GM13976 (cell line): ENCODE data around the gene PDCD1LG2.

ENCODE experiments used
- DNase-seq: peaks from one replicate; pipeline ENCODE4 v3.0.0; 2012; ENCODE audit warnings: low spot score
- in situ Hi-C: fragments of 300-500 bp; cut with MboI; formaldehyde crosslinking; loops from one replicate; pipeline ENCODE4 v1.12.0; 2022; ENCODE audit warnings: low sequenced_read_pairs, mixed read lengths, inconsistent platforms; ENCODE audit not compliant: unreplicated experiment
- TF ChIP-seq, protein P1 (sequence below): IDR thresholded peaks from 2 replicates; pipeline ENCODE4 v1.5.1; 2012; ENCODE audit warnings: borderline replicate concordance, mild to moderate bottlenecking; ENCODE audit not compliant: insufficient read depth; ENCODE audit errors: extremely low read depth, missing control alignments, control extremely low read depth

Gene PDCD1LG2

DNA sequence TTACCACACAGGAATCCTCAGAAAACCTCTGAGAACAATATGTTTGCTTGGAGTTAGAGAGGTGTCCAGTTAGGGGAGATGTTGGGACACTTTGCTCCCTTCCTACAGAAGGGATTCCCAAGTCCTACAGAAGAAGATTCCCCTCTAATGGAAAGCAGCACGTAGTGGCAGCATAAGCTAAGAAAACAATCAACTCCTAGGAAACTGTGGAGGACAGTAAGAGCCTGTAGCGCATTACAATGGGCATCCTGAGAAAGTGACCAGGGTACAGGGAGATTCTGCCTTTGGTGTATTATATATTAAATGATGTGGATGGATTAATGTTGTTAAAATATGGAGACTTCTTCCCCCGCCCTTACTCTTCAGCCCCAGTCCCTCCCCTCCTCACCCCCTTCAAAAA lies 104.7 kb downstream of the PDCD1LG2 start:
- in situ Hi-C loops, result no loop called here
- DNase-seq, result no peak
- TF ChIP-seq, protein P1, sequence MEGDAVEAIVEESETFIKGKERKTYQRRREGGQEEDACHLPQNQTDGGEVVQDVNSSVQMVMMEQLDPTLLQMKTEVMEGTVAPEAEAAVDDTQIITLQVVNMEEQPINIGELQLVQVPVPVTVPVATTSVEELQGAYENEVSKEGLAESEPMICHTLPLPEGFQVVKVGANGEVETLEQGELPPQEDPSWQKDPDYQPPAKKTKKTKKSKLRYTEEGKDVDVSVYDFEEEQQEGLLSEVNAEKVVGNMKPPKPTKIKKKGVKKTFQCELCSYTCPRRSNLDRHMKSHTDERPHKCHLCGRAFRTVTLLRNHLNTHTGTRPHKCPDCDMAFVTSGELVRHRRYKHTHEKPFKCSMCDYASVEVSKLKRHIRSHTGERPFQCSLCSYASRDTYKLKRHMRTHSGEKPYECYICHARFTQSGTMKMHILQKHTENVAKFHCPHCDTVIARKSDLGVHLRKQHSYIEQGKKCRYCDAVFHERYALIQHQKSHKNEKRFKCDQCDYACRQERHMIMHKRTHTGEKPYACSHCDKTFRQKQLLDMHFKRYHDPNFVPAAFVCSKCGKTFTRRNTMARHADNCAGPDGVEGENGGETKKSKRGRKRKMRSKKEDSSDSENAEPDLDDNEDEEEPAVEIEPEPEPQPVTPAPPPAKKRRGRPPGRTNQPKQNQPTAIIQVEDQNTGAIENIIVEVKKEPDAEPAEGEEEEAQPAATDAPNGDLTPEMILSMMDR, result no peak

DNA sequence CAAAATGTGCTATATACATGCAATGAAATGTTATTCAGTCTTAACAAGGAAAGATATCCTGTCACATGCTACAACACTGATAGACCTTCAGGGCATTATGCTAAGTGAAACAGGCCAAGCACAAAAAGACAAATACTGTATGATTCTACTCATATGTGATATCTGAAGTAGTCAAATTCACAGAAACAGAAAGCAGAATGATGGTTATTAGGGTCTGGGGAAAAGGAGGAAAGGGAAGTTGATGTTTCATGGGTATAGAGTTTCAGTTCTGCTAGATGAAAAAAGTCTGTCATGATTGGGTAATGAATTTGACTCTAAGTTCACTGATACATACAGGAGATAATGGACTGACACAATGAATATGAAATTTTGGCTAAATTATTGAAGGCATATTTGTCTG lies 107.4 kb downstream of the PDCD1LG2 start:
- in situ Hi-C loops, result no loop called here
- peak; percentile 53 for DNase-seq
- TF ChIP-seq, protein P1, result no peak

DNA sequence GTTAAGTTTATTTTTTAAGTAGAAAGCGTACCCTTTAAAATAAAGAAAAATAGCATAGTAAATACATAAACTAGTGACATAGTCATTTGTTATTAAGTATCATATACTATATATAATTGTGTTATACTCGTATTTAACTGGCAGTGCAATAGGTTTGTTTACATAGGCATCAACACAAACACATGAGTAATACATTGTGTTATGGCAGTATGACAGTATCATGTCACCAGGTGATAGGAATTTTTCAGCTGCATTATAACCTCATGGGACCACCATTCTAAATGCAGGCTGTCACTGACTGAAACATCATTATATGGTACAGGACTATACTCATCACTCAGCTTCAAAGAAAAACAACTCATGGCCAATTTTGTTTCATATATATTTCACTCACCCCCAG lies 110.2 kb downstream of the PDCD1LG2 start:
- TF ChIP-seq, protein P1, result no peak
- in situ Hi-C loops, result no loop called here
- no peak for DNase-seq
